GM23248 (cell line): ENCODE measurements around the gene VAV2. TPM values are rescaled to one million over a fixed set of nuclear protein-coding genes. Genes with fewer than 3 reads are reported as not detected.

Experiments
- DNase-seq: peaks from one replicate; pipeline ENCODE4 v3.0.0-alpha.2; 2015
- H2AFZ ChIP-seq: fragments of 200-600 bp; sonication (generic); 2 replicates; pipeline ENCODE4 v1.6.1; 2016; ENCODE audit warnings: antibody characterized with exemption
- H3F3A ChIP-seq: fragments of 200-600 bp; sonication (generic); 2 replicates; pipeline ENCODE4 v1.6.1; 2016; ENCODE audit warnings: mild to moderate bottlenecking, antibody characterized with exemption, mixed run types; ENCODE audit not compliant: insufficient read depth
- H3K27ac ChIP-seq: fragments of 200-600 bp; sonication (generic); 2 replicates; pipeline ENCODE4 v1.5.1; 2016; ENCODE audit warnings: mild to moderate bottlenecking
- H3K27me3 ChIP-seq: fragments of 200-600 bp; sonication (generic); replicated peaks from 2 replicates; pipeline ENCODE4 v1.6.1; 2016; ENCODE audit warnings: mild to moderate bottlenecking; ENCODE audit not compliant: insufficient read depth
- H3K36me3 ChIP-seq: fragments of 200-600 bp; sonication (generic); 2 replicates; pipeline ENCODE4 v1.6.1; 2016; ENCODE audit warnings: low read depth, mild to moderate bottlenecking
- H3K4me1 ChIP-seq: fragments of 200-600 bp; sonication (generic); 2 replicates; pipeline ENCODE4 v1.6.1; 2016; ENCODE audit warnings: mild to moderate bottlenecking; ENCODE audit not compliant: insufficient read depth
- H3K4me2 ChIP-seq: fragments of 200-600 bp; sonication (generic); one replicate; pipeline ENCODE4 v1.6.1; 2016; ENCODE audit warnings: mild to moderate bottlenecking; ENCODE audit not compliant: unreplicated experiment
- H3K4me3 ChIP-seq: fragments of 200-600 bp; sonication (generic); 2 replicates; pipeline ENCODE4 v1.5.1; 2016; ENCODE audit warnings: mild to moderate bottlenecking
- H3K79me2 ChIP-seq: fragments of 200-600 bp; sonication (generic); 2 replicates; pipeline ENCODE4 v1.6.1; 2016; ENCODE audit warnings: mild to moderate bottlenecking; ENCODE audit not compliant: insufficient read depth
- H3K9ac ChIP-seq: fragments of 200-600 bp; sonication (generic); 2 replicates; pipeline ENCODE4 v1.6.1; 2016; ENCODE audit warnings: mild to moderate bottlenecking
- H3K9me2 ChIP-seq: fragments of 200-600 bp; sonication (generic); 2 replicates; pipeline ENCODE4 v1.6.1; 2016; ENCODE audit warnings: mixed run types, mild to moderate bottlenecking, moderate library complexity; ENCODE audit not compliant: insufficient read depth
- H3K9me3 ChIP-seq: fragments of 200-600 bp; sonication (generic); one replicate; pipeline ENCODE4 v1.6.1; 2017; ENCODE audit warnings: low read depth
- H4K20me1 ChIP-seq: fragments of 200-600 bp; sonication (generic); 2 replicates; pipeline ENCODE4 v1.6.0; 2016; ENCODE audit not compliant: insufficient read depth
- EZH2 ChIP-seq: fragments of 200-600 bp; sonication (generic); IDR thresholded peaks from 2 replicates; pipeline ENCODE4 v1.6.1; 2018; ENCODE audit warnings: antibody characterized with exemption, mild to moderate bottlenecking; ENCODE audit not compliant: insufficient read depth, poor library complexity, severe bottlenecking
- EZH2phosphoT487 ChIP-seq: fragments of 200-600 bp; sonication (generic); IDR thresholded peaks from 2 replicates; pipeline ENCODE4 v1.6.1; 2018; ENCODE audit warnings: antibody characterized with exemption, moderate library complexity, mild to moderate bottlenecking, low read depth; ENCODE audit not compliant: insufficient read depth
- WGBS, 2 experiments: methylation state at CpG; one replicate each; pipeline ENCODE4 v1.1.6; 2015 to 2017; ENCODE audit warnings: low lambda C conversion rate in 2 of 2, low coverage in 1 of 2; ENCODE audit errors: missing lambda C conversion rate in 2 of 2; 5-methylcytosine and 5-hydroxymethylcytosine counted together
- in situ Hi-C: fragments of 300-500 bp; cut with MboI; formaldehyde crosslinking; loops from 2 replicates; pipeline ENCODE4 v1.15.0; 2020
- polyA plus RNA-seq: library from polyadenylated mRNA; unstranded; fragments of >200 nt; fragmentation: Nextera tagmentation; extraction: Ambion mirVana; gene quantifications from 2 replicates; pipeline ENCODE4 v1.2.1, GENCODE V29; 2016
- total RNA-seq: library from RNA; depleted of rRNA; stranded (reverse); fragments of >200 nt; shearing (Covaris generic); gene quantifications from 2 replicates; pipeline ENCODE4 v1.2.3, GENCODE V29; 2014

Gene VAV2
- total and polyA plus RNA-seq, 2 experiments from 2014 or later, result 6.7 to 9.0 TPM

GRCh38 chr9:133856798-133857197 lies 135.3 kb downstream of the VAV2 start:
- Histone ChIP-seq H4K20me1 (no peaks in the 10 kb centered on the region), H3K27me3 (no peaks in the 10 kb centered on the region), H3K4me3 (no peak overlapping the region), H3K79me2 (no peaks in the 10 kb centered on the region), H2AFZ (no peak overlapping the region), H3K27ac (no peak overlapping the region), H3K9me2 (no peaks in the 10 kb centered on the region), H3K9ac (no peak overlapping the region), H3K36me3 (no peaks in the 10 kb centered on the region), H3K9me3 (no peaks in the 10 kb centered on the region), H3K4me1 (no peaks in the 10 kb centered on the region), H3K4me2 (no peak overlapping the region), H3F3A (no peaks in the 10 kb centered on the region)
- WGBS, 2 experiments, result 96% methylated on average over 11 to 12 of the region's 12 CpGs
- no peak for TF ChIP-seq EZH2phosphoT487
- TF ChIP-seq EZH2, result no peak
- DNase-seq, result no peak
- in situ Hi-C loops, result no loop called here

GRCh38 chr9:133855802-133856521 lies 136.2 kb downstream of the VAV2 start:
- Histone ChIP-seq H3F3A (no peaks in the 10 kb centered on the region), H4K20me1 (no peaks in the 10 kb centered on the region), H3K9me3 (no peaks in the 10 kb centered on the region), H3K36me3 (no peaks in the 10 kb centered on the region), H3K27ac (no peak overlapping the region), H3K4me2 (no peak overlapping the region), H3K4me3 (no peak overlapping the region), H3K9me2 (no peaks in the 10 kb centered on the region), H2AFZ (no peak overlapping the region), H3K27me3 (no peaks in the 10 kb centered on the region), H3K79me2 (no peaks in the 10 kb centered on the region; the same call in 1 of the 2 replicates), H3K4me1 (no peaks in the 10 kb centered on the region), H3K9ac (no peak overlapping the region)
- DNase-seq, result no peak
- 86% methylated on average over 20 of the region's 20 CpGs for WGBS, 2 experiments
- no peak for TF ChIP-seq EZH2
- no peak for TF ChIP-seq EZH2phosphoT487
- in situ Hi-C loops, result no loop called here

GRCh38 chr9:133855371-133855770 lies 136.8 kb downstream of the VAV2 start:
- Histone ChIP-seq H3K4me2 (no peak overlapping the region), H3K9me3 (no peaks in the 10 kb centered on the region), H3K4me1 (no peaks in the 10 kb centered on the region), H3K27me3 (no peaks in the 10 kb centered on the region), H3K9ac (no peak overlapping the region), H4K20me1 (no peaks in the 10 kb centered on the region), H3K79me2 (no peaks in the 10 kb centered on the region; the same call in 1 of the 2 replicates), H3K27ac (no peak overlapping the region), H3K4me3 (no peak overlapping the region), H3K9me2 (no peaks in the 10 kb centered on the region), H3F3A (no peaks in the 10 kb centered on the region), H2AFZ (no peak overlapping the region), H3K36me3 (no peaks in the 10 kb centered on the region)
- in situ Hi-C loops, result no loop called here
- 90% methylated on average over 15 of the region's 15 CpGs for WGBS, 2 experiments
- DNase-seq, result no peak
- TF ChIP-seq EZH2phosphoT487 (no peak), EZH2 (no peak)

- TF ChIP-seq EZH2, result no peak
- TF ChIP-seq EZH2phosphoT487, result no peak
- in situ Hi-C loops, result no loop called here
Measured at GRCh38 chr9:133854765-133855164, 137.4 kb downstream of the VAV2 start.

More at GRCh38 chr9:133854765-133855164, 137.4 kb downstream of the VAV2 start:
- no peak overlapping the region for H3K9ac ChIP-seq
- no peak overlapping the region for H2AFZ ChIP-seq
- no peaks in the 10 kb centered on the region; the same call in 1 of the 2 replicates for H3K79me2 ChIP-seq
- H3K27me3 ChIP-seq, result no peaks in the 10 kb centered on the region
- no peaks in the 10 kb centered on the region for H4K20me1 ChIP-seq
- no peaks in the 10 kb centered on the region for H3K36me3 ChIP-seq
- no peak overlapping the region for H3K4me3 ChIP-seq
- no peaks in the 10 kb centered on the region for H3K9me2 ChIP-seq
- no peak overlapping the region for H3K27ac ChIP-seq
- H3F3A ChIP-seq, result no peaks in the 10 kb centered on the region
- H3K4me2 ChIP-seq, result no peak overlapping the region
- WGBS, 2 experiments, result 86 to 92% methylated on average over 4 of the region's 4 CpGs
- H3K4me1 ChIP-seq, result no peaks in the 10 kb centered on the region
- no peaks in the 10 kb centered on the region for H3K9me3 ChIP-seq
- no peak for DNase-seq
